Measurements from ENCODE around the gene ADGRB2.

ADGRB2 gene

GRCh38 chr1:31705080-31705866 lies 58.9 kb downstream of the ADGRB2 start:
- peak; percentile 16 for DNase-seq
- Histone ChIP-seq H3K27me3 (replicated peaks; ENCODE audit: insufficient read depth, low read length) (peaks cover 34% of the 10 kb centered on the region), H3K4me1 (ENCODE audit: low read length) (no peaks in the 10 kb centered on the region), H4K20me1 (ENCODE audit: insufficient read depth, low read length) (no peaks in the 10 kb centered on the region), H3K4me3 (ENCODE audit: low read length) (no peak overlapping the region), H2AFZ (ENCODE audit: low read length) (no peak overlapping the region), H3K27ac (ENCODE audit: low read length) (no peak overlapping the region), H3K4me2 (ENCODE audit: low read depth, low read length) (0 out of 2 replicates have a peak overlapping the region, but pooled peaks have one; percentile 4), H3K36me3 (replicated peaks; ENCODE audit: insufficient read depth, low read length) (no peaks in the 10 kb centered on the region), H3K79me2 (ENCODE audit: low read length) (no peaks in the 10 kb centered on the region), H3F3A (ENCODE audit: insufficient read depth, low read length) (no peaks in the 10 kb centered on the region), H3K9me2 (replicated peaks; ENCODE audit: insufficient read depth, low read length) (no peaks in the 10 kb centered on the region), H3K9ac (ENCODE audit: low read length) (no peak overlapping the region), H3K9me3 (replicated peaks; ENCODE audit: insufficient read depth, low read length) (no peaks in the 10 kb centered on the region)
- TF ChIP-seq EZH2phosphoT487 (IDR thresholded peaks at IDR 0.05; ENCODE audit: low read length), result no peak
- no peak for TF ChIP-seq CTCF (IDR thresholded peaks at IDR 0.05; ENCODE audit: low read length)
- TF ChIP-seq EZH2 (optimal IDR thresholded peaks at IDR 0.05; ENCODE audit: low read depth, low read length), result no peak

- no peaks in the 10 kb centered on the region for H3K4me1 ChIP-seq (ENCODE audit: low read length)
- H3K79me2 ChIP-seq (ENCODE audit: low read length), result no peaks in the 10 kb centered on the region
- H3K27me3 ChIP-seq (replicated peaks; ENCODE audit: insufficient read depth, low read length), result peaks cover 34% of the 10 kb centered on the region
- H3K27ac ChIP-seq (ENCODE audit: low read length), result no peak overlapping the region
- DNase-seq, result no peak
- no peaks in the 10 kb centered on the region for H3K9me2 ChIP-seq (replicated peaks; ENCODE audit: insufficient read depth, low read length)
- no peaks in the 10 kb centered on the region for H3F3A ChIP-seq (ENCODE audit: insufficient read depth, low read length)
- H3K9ac ChIP-seq (ENCODE audit: low read length), result no peak overlapping the region
- TF ChIP-seq EZH2phosphoT487 (IDR thresholded peaks at IDR 0.05; ENCODE audit: low read length) (no peak), EZH2 (optimal IDR thresholded peaks at IDR 0.05; ENCODE audit: low read depth, low read length) (no peak), CTCF (IDR thresholded peaks at IDR 0.05; ENCODE audit: low read length) (no peak)
- H4K20me1 ChIP-seq (ENCODE audit: insufficient read depth, low read length), result no peaks in the 10 kb centered on the region
- no peak overlapping the region for H3K4me3 ChIP-seq (ENCODE audit: low read length)
- no peak overlapping the region for H2AFZ ChIP-seq (ENCODE audit: low read length)
- no peaks in the 10 kb centered on the region for H3K36me3 ChIP-seq (replicated peaks; ENCODE audit: insufficient read depth, low read length)
- no peak overlapping the region for H3K4me2 ChIP-seq (ENCODE audit: low read depth, low read length)
- H3K9me3 ChIP-seq (replicated peaks; ENCODE audit: insufficient read depth, low read length), result no peaks in the 10 kb centered on the region
Observed at GRCh38 chr1:31704271-31705079, 59.7 kb downstream of the ADGRB2 start.

GRCh38 chr1:31703431-31704270 lies 60.5 kb downstream of the ADGRB2 start, which contains the start of gene COL16A1:
COL16A1 (minus strand) TSS chr1:31704017; CDS start chr1:31702193, 1,824 bp downstream.
- Histone ChIP-seq H3K9me3 (replicated peaks; ENCODE audit: insufficient read depth, low read length) (no peaks in the 10 kb centered on the region), H3K4me1 (ENCODE audit: low read length) (no peaks in the 10 kb centered on the region), H3K36me3 (replicated peaks; ENCODE audit: insufficient read depth, low read length) (no peaks in the 10 kb centered on the region), H2AFZ (ENCODE audit: low read length) (no peak within 1 kb of the TSS), H4K20me1 (ENCODE audit: insufficient read depth, low read length) (no peaks in the 10 kb centered on the region), H3K9me2 (replicated peaks; ENCODE audit: insufficient read depth, low read length) (no peaks in the 10 kb centered on the region), H3K27me3 (replicated peaks; ENCODE audit: insufficient read depth, low read length) (peaks cover 29% of the 10 kb centered on the region), H3K4me2 (ENCODE audit: low read depth, low read length) (no peak within 1 kb of the TSS), H3K4me3 (ENCODE audit: low read length) (no peak within 1 kb of the TSS), H3K79me2 (ENCODE audit: low read length) (no peaks in the 10 kb centered on the region), H3K9ac (ENCODE audit: low read length) (no peak within 1 kb of the TSS), H3K27ac (ENCODE audit: low read length) (no peak within 1 kb of the TSS), H3F3A (ENCODE audit: insufficient read depth, low read length) (no peaks in the 10 kb centered on the region)
- no peak for DNase-seq
- TF ChIP-seq CTCF (IDR thresholded peaks at IDR 0.05; ENCODE audit: low read length) (no peak), EZH2phosphoT487 (IDR thresholded peaks at IDR 0.05; ENCODE audit: low read length) (no peak), EZH2 (optimal IDR thresholded peaks at IDR 0.05; ENCODE audit: low read depth, low read length) (no peak)

Data from MM.1S (cell line).